Lung (tissue), 12 donors: Measurements from ENCODE around the gene BMP7. TPM values are rescaled to one million over a fixed set of nuclear protein-coding genes. Genes with fewer than 3 reads are reported as not detected.

Source experiments
- ATAC-seq: fragments of 200-7000 bp; cut with Tn5 transposase; one replicate; pipeline ENCODE4 v1.9.1; 2020; ENCODE audit warnings: moderate number of reproducible peaks; ENCODE audit not compliant: insufficient read depth, low FRiP score
- DNase-seq, 3 donors: peaks; one replicate each; pipeline ENCODE4 v3.0.0-alpha.2; 2013 to 2017
- H3K27ac ChIP-seq, 2 donors: one replicate each; pipeline ENCODE4 v1.5.1; 2013; ENCODE audit warnings: mild to moderate bottlenecking in 2 of 2, moderate library complexity in 2 of 2, control low read depth in 1 of 2, inconsistent platforms in 1 of 2, low read depth in 1 of 2, low read length in 1 of 2
- H3K27me3 ChIP-seq, 3 donors: one replicate each; pipeline ENCODE4 v1.5.1; 2013; ENCODE audit warnings: low read length in 2 of 3; ENCODE audit not compliant: control insufficient read depth in 3 of 3, insufficient read depth in 3 of 3
- H3K36me3 ChIP-seq, 4 donors: one replicate each; pipeline ENCODE4 v1.5.1; 2013; ENCODE audit warnings: low read length in 4 of 4, mild to moderate bottlenecking in 1 of 4, moderate library complexity in 1 of 4; ENCODE audit not compliant: control insufficient read depth in 4 of 4, insufficient read depth in 4 of 4
- H3K4me1 ChIP-seq, 5 donors: one replicate each; pipeline ENCODE4 v1.5.1; 2013; ENCODE audit warnings: low read length in 5 of 5, mild to moderate bottlenecking in 2 of 5, moderate library complexity in 1 of 5; ENCODE audit not compliant: control insufficient read depth in 5 of 5, insufficient read depth in 5 of 5
- H3K4me3 ChIP-seq: one replicate; pipeline ENCODE4 v1.5.1; 2013; ENCODE audit warnings: mild to moderate bottlenecking, control low read depth, moderate library complexity
- H3K9ac ChIP-seq, 2 donors: one replicate each; pipeline ENCODE4 v1.5.1; 2013; ENCODE audit warnings: low read length in 2 of 2, control low read depth in 1 of 2; ENCODE audit not compliant: insufficient read depth in 1 of 2
- H3K9me3 ChIP-seq, 4 donors: one replicate each; pipeline ENCODE4 v1.5.1; 2013; ENCODE audit warnings: low read length in 3 of 4, mild to moderate bottlenecking in 1 of 4, moderate library complexity in 1 of 4; ENCODE audit not compliant: control insufficient read depth in 4 of 4, insufficient read depth in 3 of 4
- CTCF ChIP-seq: IDR thresholded peaks from 2 replicates; pipeline ENCODE4 v1.5.1; 2012; ENCODE audit warnings: mild to moderate bottlenecking; ENCODE audit errors: control extremely low read depth, extremely low read depth
- WGBS, 2 donors: extraction: QIAGEN DNeasy Blood & Tissue Kit; methylation state at CpG; one replicate each; pipeline ENCODE4 v1.1.7; 2013; 5-methylcytosine and 5-hydroxymethylcytosine counted together
- polyA plus RNA-seq, 2 donors: library from polyadenylated mRNA; stranded (reverse); fragments of 200-250 nt; gene quantifications; one replicate each; pipeline ENCODE4 v1.2.1, GENCODE V29; 2013
- total RNA-seq, 2 donors: library from RNA; depleted of rRNA in 1 of 2; stranded (reverse); fragments of >200 nt in 1 of 2; gene quantifications; one replicate each; pipeline ENCODE4 v1.2.1, GENCODE V29; 2014 to 2021
- donor health status: control.
- donor health status: control.
- donor health status: Bipolar disorder and iron deficiency.
- donor health status: healthy.
- donor health status: DM: yes; HTN: yes; CAD: no.

Gene BMP7
- total and polyA plus RNA-seq, 4 donors: 0.67 to 10.3 (median 1.4) TPM

GRCh38 chr20:57167971-57168701 lies 98.3 kb downstream of the BMP7 start:
- WGBS, 2 donors: 50 to 63% methylated on average over 26 of the region's 26 CpGs
- no peak for TF ChIP-seq CTCF
- Histone ChIP-seq H3K9me3 (peaks cover 0 to 3% (median 0%) of the 10 kb centered on the region in 4 donors), H3K36me3 (peaks cover 0 to 17% (median 3%) of the 10 kb centered on the region in 4 donors), H3K4me1 (peaks cover 0 to 19% (median 0%) of the 10 kb centered on the region in 5 donors), H3K27ac (peak overlapping the region; percentile 47 to 56), H3K4me3 (no peak overlapping the region), H3K9ac (peak overlapping the region in 1 of 2 donors; percentile 43), H3K27me3 (no peaks in the 10 kb centered on the region)
- DNase-seq (peak; percentile 79 to 92 (median 89)), ATAC-seq (peak; percentile 53)

- H3K9ac ChIP-seq: no peak overlapping the region
- H3K9me3 ChIP-seq: peaks cover 0 to 3% (median 0%) of the 10 kb centered on the region in 4 donors
- no peak overlapping the region for H3K27ac ChIP-seq
- WGBS, 2 donors: 85 to 92% methylated on average over 8 of the region's 8 CpGs
- peaks cover 0 to 14% (median 3%) of the 10 kb centered on the region in 4 donors for H3K36me3 ChIP-seq
- TF ChIP-seq CTCF: no peak
- H3K27me3 ChIP-seq: no peaks in the 10 kb centered on the region
- H3K4me3 ChIP-seq: no peak overlapping the region
- no peak for ATAC-seq
- no peak for DNase-seq
- H3K4me1 ChIP-seq: peaks cover 0 to 19% (median 0%) of the 10 kb centered on the region in 5 donors
These were observed 99.2 kb downstream of the BMP7 start for GRCh38 chr20:57167292-57167655.

- DNase-seq (no peak), ATAC-seq (no peak)
- Histone ChIP-seq H3K9ac (no peak overlapping the region), H3K4me3 (no peak overlapping the region), H3K27me3 (no peaks in the 10 kb centered on the region), H3K4me1 (peaks cover 0 to 19% (median 0%) of the 10 kb centered on the region in 5 donors), H3K9me3 (peaks cover 0 to 3% (median 0%) of the 10 kb centered on the region in 4 donors), H3K36me3 (peaks cover 0 to 14% (median 3%) of the 10 kb centered on the region in 4 donors), H3K27ac (no peak overlapping the region)
- TF ChIP-seq CTCF: no peak
- WGBS, 2 donors: 83 to 86% methylated on average over 17 to 18 of the region's 18 CpGs
These were observed 99.7 kb downstream of the BMP7 start for GRCh38 chr20:57166568-57167291.
